Measurements from ENCODE around the gene CDKL5. TPM values are rescaled to one million over a fixed set of nuclear protein-coding genes. Genes with fewer than 3 reads are reported as not detected.

CDKL5 gene
- polyA plus RNA-seq, 1 experiment, result 5.1 TPM

GRCh38 chrX:18702362-18703195 lies 277.2 kb downstream of the CDKL5 start:
- no peaks in the 10 kb centered on the region for H3K36me3 ChIP-seq (ENCODE audit: control insufficient read depth, insufficient read depth, low read length)
- DNase-seq (ENCODE audit: low read depth), result peak; percentile 12
- no peaks in the 10 kb centered on the region for H3K27me3 ChIP-seq (ENCODE audit: control insufficient read depth, insufficient read depth, low read length)
- CTCF ChIA-PET, result interaction anchor here (0.6 kb wide), 2 partner anchors 9 to 65 kb away, joined by 3 read pairs; no protein-coding TSS in a partner anchor
- POLR2A ChIA-PET, result no interaction called here
- no peak for TF ChIP-seq CTCF (IDR thresholded peaks at IDR 0.05; ENCODE audit: insufficient read depth, low read depth, low read length)
- H3K4me3 ChIP-seq (ENCODE audit: low read depth, low read length), result no peak overlapping the region

Small RNA genes within 50 kb of the gene (small RNA-seq; reads per million reads assigned to genes)
- gene RF00019 (ENCODE audit: insufficient read length, low read depth, low replicate concordance), result not detected

Other genes with a start within 250 kb of the CDKL5 start
- not detected in 2 replicates for gene BEND2, start 204.7 kb upstream of the CDKL5 start, polyA plus RNA-seq (2011; rRNA removed)
- 0.81 and 0.85 TPM in 2 replicates for gene SCML2, start 70.9 kb upstream of the CDKL5 start, polyA plus RNA-seq (2011; rRNA removed)
- not detected in 2 replicates for gene RS1, start 246.5 kb downstream of the CDKL5 start, polyA plus RNA-seq (2011; rRNA removed)

Data from BJ (cell line).